ENCODE measurements around the gene KRTAP5-2. TPM values are rescaled to one million over a fixed set of nuclear protein-coding genes. Genes with fewer than 3 reads are reported as not detected.

Gene KRTAP5-2
- total RNA-seq, 1 donor from 2014 or later, result not detected

DNA sequence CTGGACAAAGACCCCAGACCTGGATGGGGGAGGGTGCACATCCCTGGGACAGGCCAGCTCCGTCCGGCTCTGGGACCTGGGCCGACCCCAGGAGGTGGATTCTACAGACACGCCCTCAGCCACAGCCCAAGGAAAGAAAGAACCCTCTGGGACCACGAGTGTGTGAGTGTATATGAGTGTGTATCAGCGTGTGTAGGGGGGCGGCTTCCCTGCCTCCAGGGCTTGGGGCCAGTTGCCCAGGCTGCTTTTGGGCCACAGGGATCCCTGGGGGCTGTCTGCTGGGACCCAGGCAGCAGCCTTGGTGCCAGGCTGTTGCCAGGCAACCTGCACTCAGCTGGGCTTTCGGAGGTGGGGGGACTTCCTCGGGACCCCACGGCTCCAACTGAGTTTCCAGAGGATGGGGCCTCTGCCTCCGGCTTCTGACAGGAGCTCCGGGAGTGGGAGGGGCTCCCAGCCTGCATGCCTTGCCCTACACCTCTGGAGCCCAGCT lies 34.9 kb downstream of the KRTAP5-2 start:
- no peaks in the 10 kb centered on the region for H3K9me3 Mint-ChIP-seq
- no peak overlapping the region for H3K4me3 Mint-ChIP-seq
- DNase-seq (ENCODE audit: low spot score in 2 of 2, unreplicated experiment in 2 of 2), result no peak
- H3K4me1 Mint-ChIP-seq, result peaks cover 5% of the 10 kb centered on the region
- no peaks in the 10 kb centered on the region for H3K36me3 Mint-ChIP-seq
- TF ChIP-seq, protein P1, sequence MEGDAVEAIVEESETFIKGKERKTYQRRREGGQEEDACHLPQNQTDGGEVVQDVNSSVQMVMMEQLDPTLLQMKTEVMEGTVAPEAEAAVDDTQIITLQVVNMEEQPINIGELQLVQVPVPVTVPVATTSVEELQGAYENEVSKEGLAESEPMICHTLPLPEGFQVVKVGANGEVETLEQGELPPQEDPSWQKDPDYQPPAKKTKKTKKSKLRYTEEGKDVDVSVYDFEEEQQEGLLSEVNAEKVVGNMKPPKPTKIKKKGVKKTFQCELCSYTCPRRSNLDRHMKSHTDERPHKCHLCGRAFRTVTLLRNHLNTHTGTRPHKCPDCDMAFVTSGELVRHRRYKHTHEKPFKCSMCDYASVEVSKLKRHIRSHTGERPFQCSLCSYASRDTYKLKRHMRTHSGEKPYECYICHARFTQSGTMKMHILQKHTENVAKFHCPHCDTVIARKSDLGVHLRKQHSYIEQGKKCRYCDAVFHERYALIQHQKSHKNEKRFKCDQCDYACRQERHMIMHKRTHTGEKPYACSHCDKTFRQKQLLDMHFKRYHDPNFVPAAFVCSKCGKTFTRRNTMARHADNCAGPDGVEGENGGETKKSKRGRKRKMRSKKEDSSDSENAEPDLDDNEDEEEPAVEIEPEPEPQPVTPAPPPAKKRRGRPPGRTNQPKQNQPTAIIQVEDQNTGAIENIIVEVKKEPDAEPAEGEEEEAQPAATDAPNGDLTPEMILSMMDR (IDR thresholded peaks at IDR 0.05; ENCODE audit: unreplicated experiment), result no peak
- H3K27me3 Mint-ChIP-seq (ENCODE audit: low read depth), result no peaks in the 10 kb centered on the region
- no peak overlapping the region for H3K27ac Mint-ChIP-seq

DNA sequence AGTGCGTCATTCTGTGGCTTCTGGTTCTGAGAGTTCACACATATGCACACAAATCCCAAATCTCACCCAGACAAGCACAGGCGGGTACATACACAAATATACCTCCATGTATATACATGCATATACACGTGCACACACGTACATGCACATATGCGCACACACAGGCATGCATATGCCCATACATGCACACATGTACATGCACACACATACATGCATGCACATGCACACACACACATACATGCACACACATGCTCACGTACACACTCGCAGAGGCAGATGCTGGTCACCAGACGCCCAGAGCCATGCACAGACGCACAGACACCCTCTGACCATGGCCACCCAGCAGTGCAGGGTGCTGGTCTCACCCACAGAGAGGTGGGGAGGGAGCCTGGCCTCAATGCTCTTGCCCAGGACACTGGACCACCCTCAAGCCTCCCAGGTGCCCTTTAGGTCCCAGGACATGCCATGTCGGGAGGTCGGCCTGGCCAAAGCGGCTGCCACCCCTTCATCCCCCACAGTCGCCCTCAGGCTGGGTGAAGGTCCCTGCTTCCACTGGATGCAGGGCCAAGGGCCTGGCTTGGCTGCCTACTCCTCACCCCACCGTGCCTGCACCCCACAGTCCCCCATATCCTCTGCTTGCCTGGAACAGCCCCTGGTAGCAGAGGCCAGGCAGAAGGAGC lies 35.5 kb downstream of the KRTAP5-2 start:
- H3K4me3 Mint-ChIP-seq, result no peak overlapping the region

DNA sequence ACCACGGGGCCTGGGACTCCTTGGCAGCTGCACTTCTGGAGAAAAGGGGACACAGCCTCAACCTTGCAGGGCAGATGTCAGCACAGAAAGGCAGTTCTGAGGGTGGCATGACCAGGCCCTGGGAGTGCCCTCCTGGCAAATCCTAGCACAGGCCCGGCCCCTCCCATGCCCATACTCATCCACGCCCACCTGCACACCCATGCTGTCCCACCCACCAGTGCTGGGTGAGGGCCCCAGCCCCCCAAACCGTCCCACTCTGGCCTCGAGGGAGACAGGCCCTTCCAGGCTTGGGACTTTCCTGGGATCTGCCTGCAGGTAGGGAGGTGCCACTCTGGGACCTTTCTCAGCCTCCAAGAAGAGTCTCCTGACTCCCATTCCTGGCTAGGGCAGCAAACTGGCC lies 36.1 kb downstream of the KRTAP5-2 start:
- no peaks in the 10 kb centered on the region for H3K9me3 Mint-ChIP-seq
- no peak overlapping the region for H3K4me3 Mint-ChIP-seq
- TF ChIP-seq, protein P1 (IDR thresholded peaks at IDR 0.05; ENCODE audit: unreplicated experiment), result no peak
- H3K27me3 Mint-ChIP-seq (ENCODE audit: low read depth), result no peaks in the 10 kb centered on the region
- H3K36me3 Mint-ChIP-seq, result no peaks in the 10 kb centered on the region
- no peak for DNase-seq (ENCODE audit: low spot score in 2 of 2, unreplicated experiment in 2 of 2)
- peaks cover 7% of the 10 kb centered on the region for H3K4me1 Mint-ChIP-seq
- no peak overlapping the region for H3K27ac Mint-ChIP-seq

More for the DNA sequence above, 35.5 kb downstream of the KRTAP5-2 start:
- no peak for DNase-seq (ENCODE audit: low spot score in 2 of 2, unreplicated experiment in 2 of 2)
- Mint-ChIP-seq H3K36me3 (no peaks in the 10 kb centered on the region), H3K9me3 (no peaks in the 10 kb centered on the region), H3K27ac (no peak overlapping the region), H3K27me3 (ENCODE audit: low read depth) (no peaks in the 10 kb centered on the region), H3K4me1 (peaks cover 7% of the 10 kb centered on the region)
- TF ChIP-seq, protein P1 (IDR thresholded peaks at IDR 0.05; ENCODE audit: unreplicated experiment), result no peak

DNA sequence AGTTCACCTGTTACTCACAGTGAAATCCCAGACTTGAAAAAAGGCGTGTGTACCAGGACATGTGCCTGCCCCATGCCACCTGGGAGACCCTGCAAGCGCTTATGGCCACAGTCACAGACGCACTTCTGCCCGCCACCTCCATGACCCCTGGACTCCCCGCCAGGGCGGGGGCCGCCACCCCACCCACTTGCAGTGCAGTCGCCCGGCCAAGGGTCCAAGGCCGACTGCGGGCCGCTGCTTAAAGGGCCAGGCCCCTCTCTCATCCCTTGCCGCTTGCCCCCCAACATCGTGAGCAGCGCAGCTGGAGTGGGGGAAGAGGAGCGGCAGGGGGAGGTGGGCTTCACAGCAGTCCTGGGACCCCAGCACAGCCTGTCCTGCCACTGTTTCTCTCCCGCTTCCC lies 36.8 kb downstream of the KRTAP5-2 start:
- Mint-ChIP-seq H3K4me1 (peaks cover 7% of the 10 kb centered on the region), H3K27ac (no peak overlapping the region), H3K27me3 (ENCODE audit: low read depth) (no peaks in the 10 kb centered on the region), H3K36me3 (no peaks in the 10 kb centered on the region), H3K4me3 (no peak overlapping the region), H3K9me3 (no peaks in the 10 kb centered on the region)
- DNase-seq (ENCODE audit: low spot score in 2 of 2, unreplicated experiment in 2 of 2), result no peak
- TF ChIP-seq, protein P1 (IDR thresholded peaks at IDR 0.05; ENCODE audit: unreplicated experiment), result no peak

DNA sequence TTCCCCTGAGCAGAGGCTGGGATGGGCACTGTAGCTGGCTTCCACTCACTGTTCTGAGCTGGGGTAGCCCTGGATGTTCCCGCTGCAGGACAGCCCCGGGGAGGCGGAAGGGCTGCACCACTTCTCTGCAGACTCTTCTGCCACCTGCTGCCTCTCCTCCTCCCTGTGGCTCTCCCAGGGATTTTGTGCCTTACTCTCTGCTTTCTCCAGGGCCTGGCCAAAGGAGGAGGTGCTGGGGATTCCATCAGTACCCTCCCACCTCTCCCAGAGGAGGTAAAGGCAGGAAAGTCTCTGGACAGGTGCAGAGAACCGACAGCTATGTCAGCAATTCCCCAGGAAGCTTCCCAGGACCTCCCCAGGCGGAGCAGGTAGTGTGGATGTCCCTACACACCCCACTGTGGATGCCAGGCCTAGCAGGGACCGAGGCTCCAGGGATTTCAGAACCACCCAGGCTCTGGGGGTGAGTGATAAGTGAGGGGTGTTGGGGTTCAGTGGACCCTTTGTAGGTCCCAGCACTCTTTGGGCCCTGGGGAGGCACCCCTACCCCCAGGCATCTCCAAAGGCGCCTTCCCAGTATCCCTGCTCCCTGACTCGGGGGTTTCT lies 37.3 kb downstream of the KRTAP5-2 start:
- Mint-ChIP-seq H3K4me3 (no peak overlapping the region), H3K9me3 (no peaks in the 10 kb centered on the region)

More for the DNA sequence above, 37.3 kb downstream of the KRTAP5-2 start:
- TF ChIP-seq, protein P1 (IDR thresholded peaks at IDR 0.05; ENCODE audit: unreplicated experiment), result no peak
- Mint-ChIP-seq H3K27me3 (ENCODE audit: low read depth) (no peaks in the 10 kb centered on the region), H3K36me3 (no peaks in the 10 kb centered on the region), H3K27ac (no peak overlapping the region), H3K4me1 (peaks cover 7% of the 10 kb centered on the region)
- DNase-seq (ENCODE audit: low spot score in 2 of 2, unreplicated experiment in 2 of 2), result no peak

All from mesothelial cell of epicardium (in vitro differentiated cells).